Fibroblast of lung (primary cell): ENCODE results near the gene RDH5. TPM values are rescaled to one million over a fixed set of nuclear protein-coding genes. Genes with fewer than 3 reads are reported as not detected.

Experiments used
- DNase-seq, 2 donors: peaks; one replicate each; pipeline versions ENCODE4 v3.0.0 to v3.0.0-alpha.2; 2010; ENCODE audit warnings: low read depth in 2 of 2
- H2AFZ ChIP-seq: 2 replicates; pipeline ENCODE4 v1.5.1; 2012; ENCODE audit warnings: low read length, control low read depth, inconsistent platforms
- H3K27ac ChIP-seq: 2 replicates; pipeline ENCODE4 v1.5.1; 2011; ENCODE audit warnings: low read length, control low read depth; ENCODE audit not compliant: insufficient read depth
- H3K27me3 ChIP-seq: 2 replicates; pipeline ENCODE4 v1.5.1; 2011; ENCODE audit warnings: mild to moderate bottlenecking, low read length; ENCODE audit not compliant: control insufficient read depth, insufficient read depth
- H3K36me3 ChIP-seq: 2 replicates; pipeline ENCODE4 v1.5.1; 2011; ENCODE audit warnings: low read length; ENCODE audit not compliant: control insufficient read depth, insufficient read depth
- H3K4me1 ChIP-seq: 2 replicates; pipeline ENCODE4 v1.5.1; 2011; ENCODE audit warnings: low read length; ENCODE audit not compliant: control insufficient read depth, insufficient read depth; ENCODE audit errors: extremely low read depth
- H3K4me2 ChIP-seq: 2 replicates; pipeline ENCODE4 v1.5.1; 2011; ENCODE audit warnings: low read length, control low read depth; ENCODE audit not compliant: insufficient read depth; ENCODE audit errors: extremely low read depth
- H3K4me3 ChIP-seq, 4 experiments: fragments of 200-600 bp in 1 of 4; sonication (generic) in 1 of 4; replicated peaks in 1 of 4; 2 replicates each; pipeline ENCODE4 v1.5.1; 2011 to 2016; ENCODE audit warnings: low read length in 4 of 4, low read depth in 3 of 4, mild to moderate bottlenecking in 3 of 4, control low read depth in 2 of 4, inconsistent platforms in 1 of 4, mixed read lengths in 1 of 4; ENCODE audit not compliant: insufficient read depth in 1 of 4; ENCODE audit errors: control extremely low read depth in 1 of 4
- H3K79me2 ChIP-seq: 2 replicates; pipeline ENCODE4 v1.5.1; 2012; ENCODE audit warnings: mild to moderate bottlenecking, low read length, inconsistent platforms; ENCODE audit not compliant: control insufficient read depth, insufficient read depth
- H3K9ac ChIP-seq: 2 replicates; pipeline ENCODE4 v1.5.1; 2011; ENCODE audit warnings: mild to moderate bottlenecking, low read length, control low read depth; ENCODE audit not compliant: insufficient read depth
- H3K9me3 ChIP-seq: 2 replicates; pipeline ENCODE4 v1.5.1; 2012; ENCODE audit warnings: low read depth, low read length; ENCODE audit not compliant: control insufficient read depth, insufficient read depth
- H4K20me1 ChIP-seq: 2 replicates; pipeline ENCODE4 v1.5.1; 2011; ENCODE audit warnings: low read length; ENCODE audit not compliant: control insufficient read depth, insufficient read depth; ENCODE audit errors: extremely low read depth
- CTCF ChIP-seq, 2 donors: IDR thresholded peaks in 1 of 2; conservative IDR thresholded peaks in 1 of 2; 1 replicate in 1 of 2; 2 replicates in 1 of 2; pipeline ENCODE4 v1.5.1; 2011 to 2012; ENCODE audit warnings: low read length in 2 of 2, control low read depth in 1 of 2, inconsistent platforms in 1 of 2, low read depth in 1 of 2, mild to moderate bottlenecking in 1 of 2
- EZH2 ChIP-seq: IDR thresholded peaks from 2 replicates; pipeline ENCODE4 v1.5.1; 2012; ENCODE audit warnings: low read length, control low read depth, mild to moderate bottlenecking; ENCODE audit errors: missing control alignments
- polyA plus RNA-seq, 2 donors: library from polyadenylated mRNA; depleted of rRNA in 1 of 2; stranded (reverse) in 1 of 2; unstranded in 1 of 2; fragments of >200 nt; gene quantifications; 2 replicates each; pipeline ENCODE4 v1.2.1, GENCODE V29; 2011 to 2012; ENCODE audit warnings: missing spikeins in 1 of 2
- total RNA-seq: library from RNA; depleted of rRNA; stranded (reverse); fragments of >200 nt; gene quantifications from 2 replicates; pipeline ENCODE4 v1.2.1, GENCODE V29; 2014

RDH5 gene
- total and polyA plus RNA-seq, 2 donors (not counting 1 experiment from before 2014, with no cell fraction given), result 16.7 to 49.2 TPM

GRCh38 chr12:55707841-55708694 is 12.1 kb upstream of the RDH5 start, which contains the start of gene ITGA7:
Gene ITGA7, minus strand, starts transcription at chr12:55707904. Its CDS starts 222 bp downstream, at chr12:55707682.
- no peaks in the 10 kb centered on the region for H3K9me3 ChIP-seq
- peak within 1 kb of the TSS; percentile 55 to 70 (median 65) for H3K4me3 ChIP-seq
- H3K4me1 ChIP-seq, result peaks cover 34% of the 10 kb centered on the region
- H3K4me2 ChIP-seq, result peak within 1 kb of the TSS; percentile 79
- H3K79me2 ChIP-seq, result peaks cover 28% of the 10 kb centered on the region
- TF ChIP-seq CTCF (conservative IDR thresholded peaks at IDR 0.05 in 1 of 2, IDR thresholded peaks at IDR 0.05 in 1 of 2; ENCODE audit: low read depth in 1 of 2, low read length in 2 of 2) (no peak), EZH2 (no peak)
- peak in 1 of 2 donors; percentile 54 for DNase-seq
- peak within 1 kb of the TSS; percentile 59 for H3K9ac ChIP-seq
- H2AFZ ChIP-seq, result peak within 1 kb of the TSS; percentile 70
- peak within 1 kb of the TSS; percentile 49 for H3K27ac ChIP-seq
- no peaks in the 10 kb centered on the region for H4K20me1 ChIP-seq
- H3K27me3 ChIP-seq, result no peaks in the 10 kb centered on the region
- H3K36me3 ChIP-seq, result no peaks in the 10 kb centered on the region

GRCh38 chr12:55708695-55709233 is 11.4 kb upstream of the RDH5 start:
- H3K4me1 ChIP-seq, result peaks cover 34% of the 10 kb centered on the region
- H3K4me2 ChIP-seq, result peak overlapping the region; percentile 72
- peaks cover 23% of the 10 kb centered on the region for H3K79me2 ChIP-seq
- H3K27ac ChIP-seq, result no peak overlapping the region
- TF ChIP-seq EZH2 (no peak), CTCF (conservative IDR thresholded peaks at IDR 0.05 in 1 of 2, IDR thresholded peaks at IDR 0.05 in 1 of 2; ENCODE audit: low read depth in 1 of 2, low read length in 2 of 2) (no peak)
- DNase-seq, result no peak
- peak overlapping the region; percentile 31 for H2AFZ ChIP-seq
- no peaks in the 10 kb centered on the region for H4K20me1 ChIP-seq
- no peaks in the 10 kb centered on the region for H3K36me3 ChIP-seq
- no peaks in the 10 kb centered on the region for H3K27me3 ChIP-seq
- H3K9ac ChIP-seq, result no peak overlapping the region
- H3K9me3 ChIP-seq, result no peaks in the 10 kb centered on the region
- H3K4me3 ChIP-seq, result peak overlapping the region in 2 of 4 experiments; percentile 52 to 70

GRCh38 chr12:55711786-55712553 is 8.2 kb upstream of the RDH5 start:
- H3K4me3 ChIP-seq, result no peak overlapping the region
- H3K27me3 ChIP-seq, result no peaks in the 10 kb centered on the region
- H2AFZ ChIP-seq, result peak overlapping the region; percentile 1
- no peak overlapping the region for H3K4me2 ChIP-seq
- peaks cover 42% of the 10 kb centered on the region for H3K4me1 ChIP-seq
- no peak for DNase-seq
- no peak overlapping the region for H3K9ac ChIP-seq
- H3K79me2 ChIP-seq, result peaks cover under 1% of the 10 kb centered on the region
- no peaks in the 10 kb centered on the region for H3K9me3 ChIP-seq
- H3K27ac ChIP-seq, result peak overlapping the region; percentile 55
- no peaks in the 10 kb centered on the region for H4K20me1 ChIP-seq
- H3K36me3 ChIP-seq, result no peaks in the 10 kb centered on the region
- TF ChIP-seq EZH2 (no peak), CTCF (conservative IDR thresholded peaks at IDR 0.05 in 1 of 2, IDR thresholded peaks at IDR 0.05 in 1 of 2; ENCODE audit: low read depth in 1 of 2, low read length in 2 of 2) (no peak)
